ENCODE results near the gene CDH23. TPM values are rescaled to one million over a fixed set of nuclear protein-coding genes. Genes with fewer than 3 reads are reported as not detected.

The CDH23 gene
- total and polyA plus RNA-seq, 2 donors (not counting 1 experiment from before 2014, with no cell fraction given) = 0.01 to 0.17 TPM

DNA sequence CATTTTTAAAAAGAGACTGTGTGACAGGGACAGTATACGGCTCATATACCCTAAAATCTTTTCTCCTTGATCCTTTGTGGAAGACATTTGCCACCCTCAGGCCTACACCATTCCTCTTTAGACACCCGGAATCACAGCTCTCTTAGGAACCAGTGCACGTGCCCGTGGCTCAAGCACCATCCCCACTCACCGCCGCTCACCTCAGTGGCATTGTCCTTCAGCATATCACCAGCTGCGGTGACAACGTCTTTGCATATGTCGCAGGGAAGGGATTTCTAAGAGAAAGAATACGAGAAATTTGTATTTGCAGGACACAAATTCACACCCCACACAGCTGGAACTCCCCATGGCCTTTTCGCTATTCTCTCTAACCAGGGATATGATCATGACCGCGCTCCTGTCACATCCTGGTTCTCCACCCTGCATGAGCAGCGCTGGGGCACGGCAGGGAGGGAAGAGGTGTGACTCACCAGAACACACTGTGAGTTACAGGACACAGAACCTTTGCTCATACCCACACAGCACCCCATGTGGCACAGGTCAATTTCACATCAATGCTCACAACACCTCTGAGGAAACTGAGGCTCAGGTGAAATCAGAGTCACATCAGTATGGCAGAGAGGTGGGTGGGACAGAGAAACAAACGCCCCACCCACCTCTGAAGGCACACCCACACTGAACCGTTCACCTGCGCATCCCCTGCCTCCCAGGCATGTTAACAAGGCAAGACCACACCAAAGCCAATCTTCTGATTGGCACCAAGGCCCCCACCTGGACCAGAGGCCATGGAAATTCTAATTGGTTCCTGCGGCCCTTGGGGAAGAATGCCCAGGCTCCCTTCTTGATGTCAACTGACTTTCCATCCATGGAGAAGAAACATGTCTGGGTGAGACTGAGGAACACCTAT lies 435.2 kb downstream of the CDH23 start:
- H3K36me3 ChIP-seq (ENCODE audit: control insufficient read depth, insufficient read depth, low read length) = peaks cover 19% of the 10 kb centered on the region
- TF ChIP-seq EZH2 (IDR thresholded peaks at IDR 0.05; ENCODE audit: low read length, missing control alignments) (no peak), CTCF (conservative IDR thresholded peaks at IDR 0.05 in 1 of 2, IDR thresholded peaks at IDR 0.05 in 1 of 2; ENCODE audit: low read depth in 1 of 2, low read length in 2 of 2) (no peak)
- H3K79me2 ChIP-seq (ENCODE audit: control insufficient read depth, insufficient read depth, low read length) = peaks cover 39% of the 10 kb centered on the region
- H3K9me3 ChIP-seq (ENCODE audit: control insufficient read depth, insufficient read depth, low read depth, low read length) = no peaks in the 10 kb centered on the region
- H3K27me3 ChIP-seq (ENCODE audit: control insufficient read depth, insufficient read depth, low read length) = no peaks in the 10 kb centered on the region
- no peak overlapping the region for H3K4me2 ChIP-seq (ENCODE audit: extremely low read depth, insufficient read depth, low read length)
- H3K4me3 ChIP-seq (replicated peaks in 1 of 4; ENCODE audit: control extremely low read depth in 1 of 4, insufficient read depth in 1 of 4, low read depth in 3 of 4, low read length in 4 of 4) = no peak overlapping the region
- peaks cover 3% of the 10 kb centered on the region for H4K20me1 ChIP-seq (ENCODE audit: control insufficient read depth, extremely low read depth, insufficient read depth, low read length)
- peak; percentile 43 to 57 for DNase-seq (ENCODE audit: low read depth in 2 of 2)
- H2AFZ ChIP-seq (ENCODE audit: low read length) = no peak overlapping the region
- H3K9ac ChIP-seq (ENCODE audit: insufficient read depth, low read length) = no peak overlapping the region
- no peak overlapping the region for H3K27ac ChIP-seq (ENCODE audit: insufficient read depth, low read length)
- H3K4me1 ChIP-seq (ENCODE audit: control insufficient read depth, extremely low read depth, insufficient read depth, low read length) = peaks cover 11% of the 10 kb centered on the region

GRCh38 chr10:71832967-71833366 lies 436.2 kb downstream of the CDH23 start:
- H3K36me3 ChIP-seq (ENCODE audit: control insufficient read depth, insufficient read depth, low read length) = peaks cover 21% of the 10 kb centered on the region
- H3K4me1 ChIP-seq (ENCODE audit: control insufficient read depth, extremely low read depth, insufficient read depth, low read length) = peaks cover 16% of the 10 kb centered on the region
- H3K27ac ChIP-seq (ENCODE audit: insufficient read depth, low read length) = no peak overlapping the region
- H3K4me3 ChIP-seq (replicated peaks in 1 of 4; ENCODE audit: control extremely low read depth in 1 of 4, insufficient read depth in 1 of 4, low read depth in 3 of 4, low read length in 4 of 4) = no peak overlapping the region
- no peak overlapping the region for H3K4me2 ChIP-seq (ENCODE audit: extremely low read depth, insufficient read depth, low read length)
- peaks cover 3% of the 10 kb centered on the region for H4K20me1 ChIP-seq (ENCODE audit: control insufficient read depth, extremely low read depth, insufficient read depth, low read length)
- no peak overlapping the region for H2AFZ ChIP-seq (ENCODE audit: low read length)
- DNase-seq (ENCODE audit: low read depth in 2 of 2) = no peak
- TF ChIP-seq CTCF (conservative IDR thresholded peaks at IDR 0.05 in 1 of 2, IDR thresholded peaks at IDR 0.05 in 1 of 2; ENCODE audit: low read depth in 1 of 2, low read length in 2 of 2) (no peak), EZH2 (IDR thresholded peaks at IDR 0.05; ENCODE audit: low read length, missing control alignments) (no peak)
- H3K9ac ChIP-seq (ENCODE audit: insufficient read depth, low read length) = no peak overlapping the region
- no peaks in the 10 kb centered on the region for H3K9me3 ChIP-seq (ENCODE audit: control insufficient read depth, insufficient read depth, low read depth, low read length)
- peaks cover 50% of the 10 kb centered on the region for H3K79me2 ChIP-seq (ENCODE audit: control insufficient read depth, insufficient read depth, low read length)
- H3K27me3 ChIP-seq (ENCODE audit: control insufficient read depth, insufficient read depth, low read length) = no peaks in the 10 kb centered on the region

DNA sequence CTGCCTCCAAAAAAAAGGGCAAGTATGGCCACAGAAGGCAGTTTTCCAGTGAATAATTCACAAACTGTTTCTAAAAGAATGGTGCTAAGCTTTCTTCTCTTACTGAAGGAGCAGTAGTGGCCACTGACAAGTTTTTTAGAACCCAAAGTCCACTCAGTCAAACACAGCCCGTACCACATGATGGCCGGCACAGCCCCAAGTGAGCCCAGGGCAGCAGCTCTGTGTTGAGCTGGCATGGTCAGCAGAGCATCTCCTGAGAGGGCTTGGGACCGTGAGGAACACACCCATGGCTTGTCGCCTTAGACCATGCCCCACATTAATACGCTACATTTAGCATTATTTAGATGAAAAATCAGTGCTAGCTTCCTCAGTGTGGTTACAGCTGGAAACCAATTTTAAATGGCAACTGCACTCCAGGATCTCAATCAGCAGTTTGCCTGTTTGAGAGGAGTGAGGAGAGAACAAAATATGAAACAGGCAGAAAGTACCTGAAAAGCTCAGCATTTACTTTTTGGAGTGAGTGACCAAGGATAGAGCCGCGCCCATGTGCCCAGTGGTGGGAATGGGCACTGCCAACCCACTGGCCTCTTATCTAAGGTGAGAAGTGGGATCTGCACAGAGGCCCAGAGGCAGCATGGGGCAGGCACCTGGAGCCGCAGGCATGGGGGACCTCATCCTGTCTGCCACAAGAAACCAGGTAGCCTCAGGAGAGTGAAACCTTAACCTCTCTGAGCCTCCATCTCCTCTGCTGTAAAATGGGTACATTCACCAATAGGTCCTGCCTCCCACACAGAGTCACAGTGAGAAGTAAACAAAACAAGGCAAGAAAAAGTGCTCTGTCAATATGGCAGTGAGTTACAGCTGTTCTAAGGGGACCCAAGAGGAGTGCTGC lies 437.0 kb downstream of the CDH23 start:
- H2AFZ ChIP-seq (ENCODE audit: low read length) = no peak overlapping the region
- H3K36me3 ChIP-seq (ENCODE audit: control insufficient read depth, insufficient read depth, low read length) = peaks cover 20% of the 10 kb centered on the region
- H3K4me3 ChIP-seq (replicated peaks in 1 of 4; ENCODE audit: control extremely low read depth in 1 of 4, insufficient read depth in 1 of 4, low read depth in 3 of 4, low read length in 4 of 4) = no peak overlapping the region
- no peak for TF ChIP-seq EZH2 (IDR thresholded peaks at IDR 0.05; ENCODE audit: low read length, missing control alignments)
- TF ChIP-seq CTCF (conservative IDR thresholded peaks at IDR 0.05 in 1 of 2, IDR thresholded peaks at IDR 0.05 in 1 of 2; ENCODE audit: low read depth in 1 of 2, low read length in 2 of 2) = no peak
- peaks cover 3% of the 10 kb centered on the region for H4K20me1 ChIP-seq (ENCODE audit: control insufficient read depth, extremely low read depth, insufficient read depth, low read length)
- no peak overlapping the region for H3K4me2 ChIP-seq (ENCODE audit: extremely low read depth, insufficient read depth, low read length)
- no peaks in the 10 kb centered on the region for H3K9me3 ChIP-seq (ENCODE audit: control insufficient read depth, insufficient read depth, low read depth, low read length)
- DNase-seq (ENCODE audit: low read depth in 2 of 2) = no peak
- no peaks in the 10 kb centered on the region for H3K27me3 ChIP-seq (ENCODE audit: control insufficient read depth, insufficient read depth, low read length)
- peaks cover 57% of the 10 kb centered on the region for H3K79me2 ChIP-seq (ENCODE audit: control insufficient read depth, insufficient read depth, low read length)
- H3K4me1 ChIP-seq (ENCODE audit: control insufficient read depth, extremely low read depth, insufficient read depth, low read length) = peaks cover 23% of the 10 kb centered on the region
- no peak overlapping the region for H3K27ac ChIP-seq (ENCODE audit: insufficient read depth, low read length)
- no peak overlapping the region for H3K9ac ChIP-seq (ENCODE audit: insufficient read depth, low read length)

All from fibroblast of lung (primary cell).